22Rv1 (cell line): ENCODE data around the gene COL6A2.

Experiments
- CTCF ChIP-seq: fragments of 450-650 bp; IDR thresholded peaks from 2 replicates; pipeline ENCODE4 v1.5.1; 2017; ENCODE audit warnings: mild to moderate bottlenecking
- ZFX ChIP-seq: fragments of 450-650 bp; IDR thresholded peaks from 2 replicates; pipeline ENCODE4 v1.6.1; 2017; ENCODE audit warnings: antibody characterized with exemption, borderline replicate concordance

GRCh38 chr21:46151261-46151988 is 53.5 kb downstream of the COL6A2 start:
- TF ChIP-seq CTCF, result no peak
- TF ChIP-seq ZFX, result no peak
